ENCODE measurements around the gene ROR1. TPM values are rescaled to one million over a fixed set of nuclear protein-coding genes. Genes with fewer than 3 reads are reported as not detected.
"Not testable (repeated sequence)": the region's sequence is repeated elsewhere in the genome, so short reads cannot be mapped to it uniquely, and the experiment has no call there.

ROR1 gene
- total RNA-seq, 1 donor from 2014 or later: 30.3 TPM

GRCh38 chr1:63782982-63783381, 9.2 kb downstream of the ROR1 start:
- Mint-ChIP-seq H3K9me3 (no peaks in the 10 kb centered on the region), H3K4me1 (peaks cover 78% of the 10 kb centered on the region), H3K27ac (no peak overlapping the region), H3K36me3 (peaks cover 2% of the 10 kb centered on the region), H3K27me3 (ENCODE audit: insufficient read depth, low read depth) (peaks cover 7% of the 10 kb centered on the region), H3K4me3 (no peak overlapping the region)
- DNase-seq (ENCODE audit: low spot score): no peak
- no peak overlapping the region for H3K9ac ChIP-seq
- H3K27me3 ChIP-seq: no peaks in the 10 kb centered on the region
- H3K4me3 ChIP-seq: no peak overlapping the region
- no peaks in the 10 kb centered on the region for H3K9me3 ChIP-seq (ENCODE audit: low read depth)
- no peak for TF ChIP-seq EZH2 (IDR thresholded peaks at IDR 0.05)
- TF ChIP-seq EZH2phosphoT487 (IDR thresholded peaks at IDR 0.05): no peak
- no peak for TF ChIP-seq CTCF (IDR thresholded peaks at IDR 0.05)
- H3K4me1 ChIP-seq: peaks cover 90% of the 10 kb centered on the region
- H3F3A ChIP-seq (ENCODE audit: low read depth): peaks cover 73% of the 10 kb centered on the region
- peak overlapping the region; percentile 63 for H3K4me2 ChIP-seq
- H3K79me2 ChIP-seq (ENCODE audit: low read depth): peaks cover 100% of the 10 kb centered on the region
- H3K27ac ChIP-seq: peak overlapping the region; percentile 24
- no peaks in the 10 kb centered on the region for H3K36me3 ChIP-seq
- peaks cover 74% of the 10 kb centered on the region for H4K20me1 ChIP-seq (ENCODE audit: low read depth)
- H2AFZ ChIP-seq (replicated peaks): no peak overlapping the region

- H3K4me2 ChIP-seq: peak overlapping the region; percentile 5
- H2AFZ ChIP-seq (replicated peaks): no peak overlapping the region
- H3K4me3 ChIP-seq: no peak overlapping the region
- Mint-ChIP-seq H3K4me3 (peak overlapping the region; percentile 31), H3K4me1 (peaks cover 73% of the 10 kb centered on the region), H3K9me3 (no peaks in the 10 kb centered on the region), H3K27me3 (ENCODE audit: insufficient read depth, low read depth) (peaks cover 7% of the 10 kb centered on the region), H3K27ac (no peak overlapping the region), H3K36me3 (peaks cover 2% of the 10 kb centered on the region)
- no peaks in the 10 kb centered on the region for H3K36me3 ChIP-seq
- no peak overlapping the region for H3K9ac ChIP-seq
- no peaks in the 10 kb centered on the region for H3K27me3 ChIP-seq
- H4K20me1 ChIP-seq (ENCODE audit: low read depth): peaks cover 74% of the 10 kb centered on the region
- DNase-seq (ENCODE audit: low spot score): no peak
- H3K27ac ChIP-seq: no peak overlapping the region
- no peaks in the 10 kb centered on the region for H3K9me3 ChIP-seq (ENCODE audit: low read depth)
- TF ChIP-seq CTCF (IDR thresholded peaks at IDR 0.05) (no peak), EZH2 (IDR thresholded peaks at IDR 0.05) (no peak), EZH2phosphoT487 (IDR thresholded peaks at IDR 0.05) (no peak)
- H3F3A ChIP-seq (ENCODE audit: low read depth): peaks cover 72% of the 10 kb centered on the region
- H3K4me1 ChIP-seq: peaks cover 90% of the 10 kb centered on the region
- H3K79me2 ChIP-seq (ENCODE audit: low read depth): peaks cover 100% of the 10 kb centered on the region
Measured at GRCh38 chr1:63784083-63784482, 10.3 kb downstream of the ROR1 start.

- peak overlapping the region; percentile 31 for H3K4me3 Mint-ChIP-seq
- no peak for DNase-seq (ENCODE audit: low spot score)
Measured at GRCh38 chr1:63784489-63785390, 10.9 kb downstream of the ROR1 start.

GRCh38 chr1:63787270-63787669, 13.5 kb downstream of the ROR1 start:
- not testable (repeated sequence) for H3K27ac Mint-ChIP-seq; H3K27me3 Mint-ChIP-seq (ENCODE audit: insufficient read depth, low read depth); H3K36me3 Mint-ChIP-seq; H3K36me3 ChIP-seq; H3K9me3 Mint-ChIP-seq; H2AFZ ChIP-seq (replicated peaks); H3K27me3 ChIP-seq; H3K4me3 Mint-ChIP-seq; DNase-seq (ENCODE audit: low spot score); H3K9me3 ChIP-seq (ENCODE audit: low read depth); H3K9ac ChIP-seq
- Histone ChIP-seq H3K4me2 (peak overlapping the region; percentile 70), H3F3A (ENCODE audit: low read depth) (peaks cover 63% of the 10 kb centered on the region), H3K79me2 (ENCODE audit: low read depth) (peaks cover 100% of the 10 kb centered on the region), H3K27ac (peak overlapping the region; percentile 85), H4K20me1 (ENCODE audit: low read depth) (peaks cover 67% of the 10 kb centered on the region), H3K4me1 (peaks cover 89% of the 10 kb centered on the region), H3K4me3 (peak overlapping the region; percentile 3)
- H3K4me1 Mint-ChIP-seq: peaks cover 67% of the 10 kb centered on the region

More at GRCh38 chr1:63784489-63785390, 10.9 kb downstream of the ROR1 start:
- peaks cover 72% of the 10 kb centered on the region for H3K4me1 Mint-ChIP-seq
- H3K4me1 ChIP-seq: peaks cover 89% of the 10 kb centered on the region
- no peak overlapping the region for H3K9ac ChIP-seq
- H2AFZ ChIP-seq (replicated peaks): no peak overlapping the region
- H3K79me2 ChIP-seq (ENCODE audit: low read depth): peaks cover 100% of the 10 kb centered on the region
- no peaks in the 10 kb centered on the region for H3K9me3 ChIP-seq (ENCODE audit: low read depth)
- no peaks in the 10 kb centered on the region for H3K9me3 Mint-ChIP-seq
- TF ChIP-seq EZH2 (IDR thresholded peaks at IDR 0.05) (no peak), EZH2phosphoT487 (IDR thresholded peaks at IDR 0.05) (no peak), CTCF (IDR thresholded peaks at IDR 0.05) (no peak)
- no peaks in the 10 kb centered on the region for H3K27me3 ChIP-seq
- H3K27me3 Mint-ChIP-seq (ENCODE audit: insufficient read depth, low read depth): peaks cover 7% of the 10 kb centered on the region
- H3K4me2 ChIP-seq: peak overlapping the region; percentile 5
- no peak overlapping the region for H3K27ac Mint-ChIP-seq
- peaks cover 6% of the 10 kb centered on the region for H3K36me3 Mint-ChIP-seq
- peaks cover 72% of the 10 kb centered on the region for H3F3A ChIP-seq (ENCODE audit: low read depth)
- no peak overlapping the region for H3K27ac ChIP-seq
- H4K20me1 ChIP-seq (ENCODE audit: low read depth): peaks cover 71% of the 10 kb centered on the region
- no peak overlapping the region for H3K4me3 ChIP-seq
- no peaks in the 10 kb centered on the region for H3K36me3 ChIP-seq

Measured in neural progenitor cell (in vitro differentiated cells).